Measurements from ENCODE around the gene RANBP9. TPM values are rescaled to one million over a fixed set of nuclear protein-coding genes. Genes with fewer than 3 reads are reported as not detected.

The RANBP9 gene
- total RNA-seq, 6 experiments from 2014 or later = 37.7 to 42.3 (median 40.8) TPM

DNA sequence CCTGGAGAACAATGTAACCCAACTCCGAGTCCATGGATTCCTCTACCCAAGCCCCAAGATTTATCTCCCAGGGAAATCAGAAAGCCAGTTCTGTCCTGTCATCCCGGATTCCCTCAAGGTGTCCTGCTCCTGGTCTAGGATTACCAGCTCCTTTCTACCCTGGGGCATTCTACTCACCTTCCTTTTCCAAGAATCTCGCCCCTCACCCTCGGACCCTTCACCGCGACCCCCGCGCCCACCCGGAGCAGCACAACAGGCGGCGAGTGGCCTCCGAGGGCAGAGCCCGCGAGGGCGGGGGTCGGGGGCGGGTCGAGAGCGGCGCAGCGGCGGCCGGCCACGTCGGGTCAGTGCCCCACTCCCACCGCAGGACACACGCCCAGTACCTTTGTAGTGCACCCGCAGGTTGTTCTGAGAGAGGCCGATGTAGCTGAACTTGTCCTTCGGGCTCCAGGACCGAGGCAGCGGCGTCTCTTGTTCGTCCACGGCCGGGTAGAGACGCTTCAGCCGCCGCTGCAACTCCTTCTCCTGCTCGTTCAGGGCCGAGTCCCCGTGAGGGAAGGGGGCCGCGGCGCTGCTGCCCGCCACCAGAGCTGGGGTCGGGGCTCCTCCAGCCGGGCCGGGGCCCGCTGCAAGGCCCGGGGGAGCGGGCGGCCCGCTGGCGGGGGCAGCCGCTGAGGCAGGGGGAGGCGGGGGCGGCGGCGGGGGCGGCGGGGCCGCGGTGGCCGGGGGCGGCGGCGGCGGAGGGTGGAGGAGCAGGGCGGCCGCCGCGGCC is 897 bp downstream of the RANBP9 start:
- TF ChIP-seq, protein P1, sequence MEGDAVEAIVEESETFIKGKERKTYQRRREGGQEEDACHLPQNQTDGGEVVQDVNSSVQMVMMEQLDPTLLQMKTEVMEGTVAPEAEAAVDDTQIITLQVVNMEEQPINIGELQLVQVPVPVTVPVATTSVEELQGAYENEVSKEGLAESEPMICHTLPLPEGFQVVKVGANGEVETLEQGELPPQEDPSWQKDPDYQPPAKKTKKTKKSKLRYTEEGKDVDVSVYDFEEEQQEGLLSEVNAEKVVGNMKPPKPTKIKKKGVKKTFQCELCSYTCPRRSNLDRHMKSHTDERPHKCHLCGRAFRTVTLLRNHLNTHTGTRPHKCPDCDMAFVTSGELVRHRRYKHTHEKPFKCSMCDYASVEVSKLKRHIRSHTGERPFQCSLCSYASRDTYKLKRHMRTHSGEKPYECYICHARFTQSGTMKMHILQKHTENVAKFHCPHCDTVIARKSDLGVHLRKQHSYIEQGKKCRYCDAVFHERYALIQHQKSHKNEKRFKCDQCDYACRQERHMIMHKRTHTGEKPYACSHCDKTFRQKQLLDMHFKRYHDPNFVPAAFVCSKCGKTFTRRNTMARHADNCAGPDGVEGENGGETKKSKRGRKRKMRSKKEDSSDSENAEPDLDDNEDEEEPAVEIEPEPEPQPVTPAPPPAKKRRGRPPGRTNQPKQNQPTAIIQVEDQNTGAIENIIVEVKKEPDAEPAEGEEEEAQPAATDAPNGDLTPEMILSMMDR (IDR thresholded peaks at IDR 0.05) = no peak
- DNase-seq = no peak
- H3K4me1 Mint-ChIP-seq (ENCODE audit: low read depth) = peaks cover 31% of the 10 kb centered on the region

DNA sequence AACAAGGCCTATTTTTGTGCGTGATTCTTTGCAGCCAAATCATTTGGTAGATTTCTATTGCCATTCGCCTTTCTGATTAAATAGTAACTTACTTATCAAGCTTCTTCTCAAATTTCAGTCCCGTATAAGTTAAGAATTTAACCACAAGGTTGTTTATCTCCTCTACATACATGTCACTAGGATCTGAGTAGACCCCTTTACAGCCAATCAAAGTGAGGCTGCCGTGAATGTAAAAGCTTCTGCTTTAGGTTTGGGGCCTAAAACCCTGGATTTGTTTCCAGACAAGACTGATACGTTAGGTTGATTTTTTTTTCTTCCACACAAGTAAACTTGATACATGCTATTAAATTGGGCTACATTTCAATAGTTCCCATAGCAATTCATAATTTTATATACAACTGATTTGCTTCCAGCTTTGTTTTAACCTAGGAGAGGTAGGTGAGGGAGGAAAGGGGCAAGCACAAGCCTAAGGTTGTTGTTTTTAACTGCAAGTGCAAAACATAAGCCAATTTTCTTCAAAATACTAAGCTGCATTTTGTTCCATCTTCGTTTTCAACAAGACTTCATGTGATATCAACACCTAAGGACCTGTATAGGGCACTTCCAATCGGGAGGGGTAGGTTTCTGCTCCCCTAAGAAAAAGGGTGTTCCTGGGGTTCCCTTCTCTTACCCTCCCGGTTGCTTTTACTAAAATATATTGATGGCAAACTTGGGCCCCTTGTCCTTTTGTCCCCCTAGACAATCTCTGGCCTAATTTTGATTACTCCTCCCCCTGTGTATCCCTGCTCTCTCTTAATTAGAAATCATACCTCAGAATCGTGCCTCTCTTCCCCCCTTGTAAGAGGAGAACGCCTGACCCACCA is 1.7 kb downstream of the RANBP9 start:
- no peaks in the 10 kb centered on the region for H3K9me3 Mint-ChIP-seq
- H3K27me3 Mint-ChIP-seq (ENCODE audit: insufficient read depth) = no peaks in the 10 kb centered on the region; the same call in 1 of the 2 replicates
- no peaks in the 10 kb centered on the region for H3K36me3 Mint-ChIP-seq (ENCODE audit: low read depth)
- peak overlapping the region; percentile 95 for H3K4me3 Mint-ChIP-seq
- peak; percentile 26 for DNase-seq
- peaks cover 31% of the 10 kb centered on the region for H3K4me1 Mint-ChIP-seq (ENCODE audit: low read depth)
- H3K27ac Mint-ChIP-seq = peak overlapping the region; percentile 80
- TF ChIP-seq, protein P1 (IDR thresholded peaks at IDR 0.05) = no peak

More for the DNA sequence above, 897 bp downstream of the RANBP9 start:
- Mint-ChIP-seq H3K27me3 (ENCODE audit: insufficient read depth) (no peaks in the 10 kb centered on the region; the same call in 1 of the 2 replicates), H3K9me3 (no peaks in the 10 kb centered on the region), H3K36me3 (ENCODE audit: low read depth) (no peaks in the 10 kb centered on the region), H3K27ac (peak overlapping the region; percentile 80), H3K4me3 (peak overlapping the region; percentile 95)

DNA sequence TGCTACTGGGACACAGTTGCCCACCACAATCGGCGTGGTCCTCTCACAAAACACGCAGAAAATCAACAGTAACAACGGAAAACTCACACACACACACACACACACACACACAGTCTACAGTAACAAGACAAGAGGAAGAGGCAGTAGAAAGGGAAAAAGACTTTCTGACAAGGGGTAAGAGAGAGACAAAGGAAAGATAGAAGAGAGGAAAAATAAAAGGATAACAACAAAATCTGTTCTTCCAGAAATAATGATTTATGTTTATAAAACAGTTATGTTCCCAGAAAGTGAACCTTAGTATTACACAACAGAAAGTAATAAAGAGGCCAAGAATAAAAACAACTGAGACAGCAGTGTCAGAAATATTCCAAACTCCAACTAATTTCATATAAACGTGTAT is 2.9 kb downstream of the RANBP9 start:
- DNase-seq = no peak
- H3K27me3 Mint-ChIP-seq (ENCODE audit: insufficient read depth) = no peaks in the 10 kb centered on the region; the same call in 1 of the 2 replicates
- H3K27ac Mint-ChIP-seq = peak overlapping the region; percentile 80
- TF ChIP-seq, protein P1 (IDR thresholded peaks at IDR 0.05) = no peak
- H3K36me3 Mint-ChIP-seq (ENCODE audit: low read depth) = no peaks in the 10 kb centered on the region
- peak overlapping the region; percentile 95 for H3K4me3 Mint-ChIP-seq
- H3K4me1 Mint-ChIP-seq (ENCODE audit: low read depth) = peaks cover 31% of the 10 kb centered on the region
- no peaks in the 10 kb centered on the region for H3K9me3 Mint-ChIP-seq

DNA sequence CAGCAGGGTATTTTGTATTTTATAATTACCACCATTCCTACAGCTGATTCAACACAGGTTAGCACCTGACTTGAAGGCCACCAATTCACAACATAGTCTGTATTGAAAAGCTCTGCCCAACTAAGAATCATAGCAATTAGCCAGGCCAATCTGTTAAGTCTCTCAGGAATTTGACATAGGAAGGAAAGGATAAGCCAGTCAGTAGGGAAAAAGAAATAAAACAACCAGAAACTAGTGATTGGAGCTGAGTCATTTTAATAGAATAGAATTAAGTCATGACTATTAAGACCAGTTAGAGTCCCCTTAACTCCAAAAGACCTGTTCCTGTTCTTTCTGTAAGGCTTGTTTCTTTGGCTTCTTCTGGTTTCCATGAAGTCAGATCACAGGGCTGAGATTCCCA is 8.1 kb downstream of the RANBP9 start:
- H3K4me1 Mint-ChIP-seq (ENCODE audit: low read depth) = peaks cover 22% of the 10 kb centered on the region
- no peak overlapping the region for H3K4me3 Mint-ChIP-seq
- no peak for DNase-seq
- TF ChIP-seq, protein P1 (IDR thresholded peaks at IDR 0.05) = no peak
- H3K27me3 Mint-ChIP-seq (ENCODE audit: insufficient read depth) = no peaks in the 10 kb centered on the region; the same call in 1 of the 2 replicates
- H3K27ac Mint-ChIP-seq = no peak overlapping the region
- H3K9me3 Mint-ChIP-seq = no peaks in the 10 kb centered on the region
- no peaks in the 10 kb centered on the region for H3K36me3 Mint-ChIP-seq (ENCODE audit: low read depth)

DNA sequence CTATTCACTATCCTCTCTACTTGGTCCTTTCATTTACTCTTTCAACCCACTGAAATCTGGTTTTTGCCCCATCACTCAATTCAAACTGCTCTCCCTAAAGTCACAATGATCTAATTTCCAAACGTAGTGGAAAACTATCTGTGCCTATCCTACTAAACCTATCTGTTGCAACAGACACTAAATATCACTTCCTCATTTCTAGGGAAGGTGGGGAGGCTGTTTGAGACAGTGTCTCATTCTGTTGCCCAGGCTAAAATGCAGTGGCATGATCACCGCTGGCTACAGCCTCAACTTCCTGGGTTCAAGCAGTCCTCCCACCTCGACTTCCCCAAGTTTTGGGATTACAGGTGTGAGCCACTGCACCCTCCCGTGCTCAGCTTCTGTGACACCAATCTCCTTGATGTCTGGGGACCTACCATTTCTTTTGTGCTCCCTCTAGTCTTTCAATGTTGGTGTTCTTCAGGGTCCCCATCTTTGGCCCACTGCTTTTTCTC is 8.8 kb downstream of the RANBP9 start:
- Mint-ChIP-seq H3K9me3 (no peaks in the 10 kb centered on the region), H3K27me3 (ENCODE audit: insufficient read depth) (no peaks in the 10 kb centered on the region), H3K4me3 (no peak overlapping the region), H3K4me1 (ENCODE audit: low read depth) (peaks cover 22% of the 10 kb centered on the region), H3K36me3 (ENCODE audit: low read depth) (no peaks in the 10 kb centered on the region), H3K27ac (no peak overlapping the region)
- TF ChIP-seq, protein P1 (IDR thresholded peaks at IDR 0.05) = no peak
- DNase-seq = no peak
